ENCODE results near the gene GNLY. TPM values are rescaled to one million over a fixed set of nuclear protein-coding genes. Genes with fewer than 3 reads are reported as not detected.

Gene GNLY
- total and polyA plus RNA-seq, 2 of the 13 experiments (the other 11 are each of a cell fraction or from before 2014, with no cell fraction given) = not detected

DNA sequence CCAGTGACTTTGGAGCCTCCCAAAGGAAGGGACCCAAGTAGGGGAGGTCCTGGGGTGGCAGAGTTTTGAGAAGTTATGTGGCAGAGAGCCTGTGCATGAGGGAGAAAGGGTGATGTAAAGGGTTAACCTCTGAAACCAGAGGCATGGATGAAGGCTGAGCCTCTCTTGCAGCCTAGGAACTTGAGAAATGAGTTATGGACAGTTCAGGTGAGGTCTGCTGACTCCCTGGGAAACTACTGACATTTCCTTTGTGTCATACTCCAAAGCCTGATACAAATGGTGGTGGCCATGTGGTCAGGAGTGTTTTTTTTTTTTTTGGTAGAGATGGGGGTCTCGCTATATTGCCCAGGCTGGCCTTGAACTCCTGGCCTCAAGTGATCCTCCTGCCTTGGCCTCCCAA, 12.4 kb upstream of the GNLY start:
- no TSS peak for BruUV-seq (replicated peaks)
- ChIA-PET POLR2A (no interaction called here), CTCF (ENCODE audit: low intra/inter-chr PET ratio, low total read pairs) (no interaction called here)
- H3K27me3 ChIP-seq (ENCODE audit: control insufficient read depth in 1 of 2, insufficient read depth in 2 of 2, low read length in 2 of 2) = peaks cover 1 to 19% of the 10 kb centered on the region in 2 experiments; a peak in 3 of 5 replicates
- H3K36me3 ChIP-seq (replicated peaks in 1 of 2; ENCODE audit: control insufficient read depth in 1 of 2, insufficient read depth in 2 of 2, low read length in 2 of 2) = no peaks in the 10 kb centered on the region
- H3K4me2 ChIP-seq (ENCODE audit: low read depth, low read length) = no peak overlapping the region
- ATAC-seq = no peak
- no peaks in the 10 kb centered on the region for H3K79me2 ChIP-seq (ENCODE audit: insufficient read depth, low read length)
- no peak for DNase-seq (ENCODE audit: low spot score)
- H3K4me1 ChIP-seq (ENCODE audit: insufficient read depth, low read length) = peaks cover 8% of the 10 kb centered on the region; the same call in 1 of the 2 replicates
- 22% methylated on average over 1 of the region's 1 CpG for WGBS (ENCODE audit: low lambda C conversion rate)
- in situ Hi-C loops (cut with HindIII; ENCODE audit: extremely low pct_ligation_motif_present, low pct_unique_long_range_greater_than_20kb) (no loop called here), intact Hi-C loops (cut with micrococcal nuclease; ENCODE audit: unreplicated experiment) (no loop called here)
- no peak overlapping the region for H3K27ac ChIP-seq (ENCODE audit: extremely low read length, insufficient read depth, low read length)
- no peak overlapping the region for H2AFZ ChIP-seq (ENCODE audit: low read length)
- H3K4me3 ChIP-seq (replicated peaks in 1 of 3; ENCODE audit: insufficient read depth in 1 of 3, low read depth in 2 of 3, low read length in 3 of 3) = no peak overlapping the region
- FAIRE-seq = no peak
- H3K9me3 ChIP-seq (ENCODE audit: low read length) = no peaks in the 10 kb centered on the region
- TF ChIP-seq PTBP1 (IDR thresholded peaks at IDR 0.05; ENCODE audit: low read depth, low read length, poor library complexity, severe bottlenecking) (no peak), ZNF34 (CRISPR knock-in tag; IDR thresholded peaks at IDR 0.05; ENCODE audit: borderline replicate concordance) (no peak), PITX1 (CRISPR knock-in tag; IDR thresholded peaks at IDR 0.05) (no peak), KLF15 (CRISPR knock-in tag; IDR thresholded peaks at IDR 0.05; ENCODE audit: borderline replicate concordance) (no peak), JDP2 (CRISPR knock-in tag; IDR thresholded peaks at IDR 0.05; ENCODE audit: borderline replicate concordance) (no peak), PAWR (CRISPR knock-in tag; IDR thresholded peaks at IDR 0.05; ENCODE audit: borderline replicate concordance) (no peak)
- H4K20me1 ChIP-seq (ENCODE audit: insufficient read depth, low read length) = peaks cover 2% of the 10 kb centered on the region; the same call in 1 of the 2 replicates
- H3K9ac ChIP-seq (ENCODE audit: insufficient read depth, low read depth, low read length) = no peak overlapping the region

DNA sequence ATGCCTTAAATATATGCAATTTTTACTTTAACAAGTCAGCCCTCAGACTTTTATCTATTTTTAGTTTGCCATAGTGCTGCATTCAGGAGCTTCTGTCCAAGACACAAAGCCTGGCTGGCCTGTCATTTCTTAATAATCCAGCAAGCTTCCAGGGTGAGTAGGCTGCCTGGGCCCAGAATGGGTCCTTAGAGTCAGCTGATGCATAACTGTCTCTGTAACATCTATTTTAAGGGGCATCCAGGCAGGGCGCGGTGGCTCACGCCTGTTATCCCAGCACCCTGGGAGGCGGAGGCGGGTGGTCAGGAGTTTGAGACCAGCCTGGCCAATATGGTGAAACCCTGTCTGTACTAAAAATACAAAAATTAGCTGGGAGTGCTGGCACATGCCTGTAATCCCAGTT, 11.8 kb upstream of the GNLY start:
- Histone ChIP-seq H3K4me2 (ENCODE audit: low read depth, low read length) (no peak overlapping the region), H3K9me3 (ENCODE audit: low read length) (no peaks in the 10 kb centered on the region), H3K36me3 (replicated peaks in 1 of 2; ENCODE audit: control insufficient read depth in 1 of 2, insufficient read depth in 2 of 2, low read length in 2 of 2) (no peaks in the 10 kb centered on the region), H3K9ac (ENCODE audit: insufficient read depth, low read depth, low read length) (no peak overlapping the region), H3K4me3 (replicated peaks in 1 of 3; ENCODE audit: insufficient read depth in 1 of 3, low read depth in 2 of 3, low read length in 3 of 3) (no peak overlapping the region), H4K20me1 (ENCODE audit: insufficient read depth, low read length) (peaks cover 2% of the 10 kb centered on the region; the same call in 1 of the 2 replicates), H3K27me3 (ENCODE audit: control insufficient read depth in 1 of 2, insufficient read depth in 2 of 2, low read length in 2 of 2) (peaks cover 1 to 22% of the 10 kb centered on the region in 2 experiments; a peak in 3 of 5 replicates), H3K27ac (ENCODE audit: extremely low read length, insufficient read depth, low read length) (no peak overlapping the region), H3K4me1 (ENCODE audit: insufficient read depth, low read length) (peaks cover 8% of the 10 kb centered on the region; the same call in 1 of the 2 replicates), H3K79me2 (ENCODE audit: insufficient read depth, low read length) (no peaks in the 10 kb centered on the region), H2AFZ (ENCODE audit: low read length) (no peak overlapping the region)
- 83% methylated on average over 5 of the region's 5 CpGs for WGBS (ENCODE audit: low lambda C conversion rate)
- intact Hi-C loops (cut with micrococcal nuclease; ENCODE audit: unreplicated experiment) (no loop called here), in situ Hi-C loops (cut with HindIII; ENCODE audit: extremely low pct_ligation_motif_present, low pct_unique_long_range_greater_than_20kb) (no loop called here)
- ChIA-PET CTCF (ENCODE audit: low intra/inter-chr PET ratio, low total read pairs) (no interaction called here), POLR2A (no interaction called here)
- BruUV-seq (replicated peaks) = no TSS peak
- FAIRE-seq (no peak), ATAC-seq (no peak), DNase-seq (ENCODE audit: low spot score) (no peak)
- no peak for TF ChIP-seq ZEB1 (IDR thresholded peaks at IDR 0.05; ENCODE audit: insufficient replicate concordance, low read depth)
- TF ChIP-seq CCAR2 (optimal IDR thresholded peaks at IDR 0.05; ENCODE audit: low read depth, low read length) = no peak
- TF ChIP-seq, protein P1, sequence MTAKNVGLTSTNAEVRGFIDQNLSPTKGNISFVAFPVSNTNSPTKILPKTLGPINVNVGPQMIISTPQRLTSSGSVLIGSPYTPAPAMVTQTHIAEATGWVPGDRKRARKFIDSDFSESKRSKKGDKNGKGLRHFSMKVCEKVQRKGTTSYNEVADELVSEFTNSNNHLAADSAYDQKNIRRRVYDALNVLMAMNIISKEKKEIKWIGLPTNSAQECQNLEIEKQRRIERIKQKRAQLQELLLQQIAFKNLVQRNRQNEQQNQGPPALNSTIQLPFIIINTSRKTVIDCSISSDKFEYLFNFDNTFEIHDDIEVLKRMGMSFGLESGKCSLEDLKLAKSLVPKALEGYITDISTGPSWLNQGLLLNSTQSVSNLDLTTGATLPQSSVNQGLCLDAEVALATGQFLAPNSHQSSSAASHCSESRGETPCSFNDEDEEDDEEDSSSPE (CRISPR knock-in tag; IDR thresholded peaks at IDR 0.05) = no peak
- no peak for TF ChIP-seq PAWR (CRISPR knock-in tag; IDR thresholded peaks at IDR 0.05; ENCODE audit: borderline replicate concordance)
- TF ChIP-seq ZNF772 (CRISPR knock-in tag; IDR thresholded peaks at IDR 0.05) = no peak
- no peak for TF ChIP-seq ZSCAN9 (CRISPR knock-in tag; IDR thresholded peaks at IDR 0.05; ENCODE audit: borderline replicate concordance)
- no peak for TF ChIP-seq ZNF501 (CRISPR knock-in tag; IDR thresholded peaks at IDR 0.05)
- no peak for TF ChIP-seq ZBTB42 (CRISPR knock-in tag; IDR thresholded peaks at IDR 0.05)
- TF ChIP-seq, protein P2, sequence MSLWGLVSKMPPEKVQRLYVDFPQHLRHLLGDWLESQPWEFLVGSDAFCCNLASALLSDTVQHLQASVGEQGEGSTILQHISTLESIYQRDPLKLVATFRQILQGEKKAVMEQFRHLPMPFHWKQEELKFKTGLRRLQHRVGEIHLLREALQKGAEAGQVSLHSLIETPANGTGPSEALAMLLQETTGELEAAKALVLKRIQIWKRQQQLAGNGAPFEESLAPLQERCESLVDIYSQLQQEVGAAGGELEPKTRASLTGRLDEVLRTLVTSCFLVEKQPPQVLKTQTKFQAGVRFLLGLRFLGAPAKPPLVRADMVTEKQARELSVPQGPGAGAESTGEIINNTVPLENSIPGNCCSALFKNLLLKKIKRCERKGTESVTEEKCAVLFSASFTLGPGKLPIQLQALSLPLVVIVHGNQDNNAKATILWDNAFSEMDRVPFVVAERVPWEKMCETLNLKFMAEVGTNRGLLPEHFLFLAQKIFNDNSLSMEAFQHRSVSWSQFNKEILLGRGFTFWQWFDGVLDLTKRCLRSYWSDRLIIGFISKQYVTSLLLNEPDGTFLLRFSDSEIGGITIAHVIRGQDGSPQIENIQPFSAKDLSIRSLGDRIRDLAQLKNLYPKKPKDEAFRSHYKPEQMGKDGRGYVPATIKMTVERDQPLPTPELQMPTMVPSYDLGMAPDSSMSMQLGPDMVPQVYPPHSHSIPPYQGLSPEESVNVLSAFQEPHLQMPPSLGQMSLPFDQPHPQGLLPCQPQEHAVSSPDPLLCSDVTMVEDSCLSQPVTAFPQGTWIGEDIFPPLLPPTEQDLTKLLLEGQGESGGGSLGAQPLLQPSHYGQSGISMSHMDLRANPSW (CRISPR knock-in tag; IDR thresholded peaks at IDR 0.05; ENCODE audit: borderline replicate concordance) = no peak
- TF ChIP-seq ZNF3 (CRISPR knock-in tag; IDR thresholded peaks at IDR 0.05) = no peak
